ENCODE results near the gene ZRANB1.

ZRANB1 gene

GRCh38 chr10:124952123-124952522 lies 10.2 kb downstream of the ZRANB1 start:
- DNase-seq (ENCODE audit: insufficient read length, low spot score) (no peak), FAIRE-seq (no peak)
- no peak for TF ChIP-seq CTCF (IDR thresholded peaks at IDR 0.05; ENCODE audit: insufficient read depth, missing control alignments)

- DNase-seq (ENCODE audit: insufficient read length, low spot score) (no peak), FAIRE-seq (no peak)
- no peak for TF ChIP-seq CTCF (IDR thresholded peaks at IDR 0.05; ENCODE audit: insufficient read depth, missing control alignments)
These were observed 11.5 kb downstream of the ZRANB1 start for GRCh38 chr10:124953421-124953820.

- TF ChIP-seq CTCF (IDR thresholded peaks at IDR 0.05; ENCODE audit: insufficient read depth, missing control alignments), result no peak
- DNase-seq (ENCODE audit: insufficient read length, low spot score) (no peak), FAIRE-seq (no peak)
These were observed 13.3 kb downstream of the ZRANB1 start for GRCh38 chr10:124955243-124955642.

GRCh38 chr10:124955868-124956267 lies 13.9 kb downstream of the ZRANB1 start:
- no peak for DNase-seq (ENCODE audit: insufficient read length, low spot score)
- FAIRE-seq, result no peak

GRCh38 chr10:124956764-124957163 lies 14.8 kb downstream of the ZRANB1 start:
- FAIRE-seq, result no peak
- no peak for TF ChIP-seq CTCF (IDR thresholded peaks at IDR 0.05; ENCODE audit: insufficient read depth, missing control alignments)

More at GRCh38 chr10:124955868-124956267, 13.9 kb downstream of the ZRANB1 start:
- TF ChIP-seq CTCF (IDR thresholded peaks at IDR 0.05; ENCODE audit: insufficient read depth, missing control alignments), result no peak

GRCh38 chr10:124957404-124957947 lies 15.6 kb downstream of the ZRANB1 start:
- no peak for DNase-seq (ENCODE audit: insufficient read length, low spot score)
- no peak for TF ChIP-seq CTCF (IDR thresholded peaks at IDR 0.05; ENCODE audit: insufficient read depth, missing control alignments)
- no peak for FAIRE-seq

More at GRCh38 chr10:124956764-124957163, 14.8 kb downstream of the ZRANB1 start:
- DNase-seq (ENCODE audit: insufficient read length, low spot score), result no peak

- no peak for TF ChIP-seq CTCF (IDR thresholded peaks at IDR 0.05; ENCODE audit: insufficient read depth, missing control alignments)
- FAIRE-seq, result no peak
- DNase-seq (ENCODE audit: insufficient read length, low spot score), result no peak
These were observed 17.6 kb downstream of the ZRANB1 start for GRCh38 chr10:124959564-124959963.

Measured in D721Med (cell line).